ENCODE data around the gene CMIP. TPM values are rescaled to one million over a fixed set of nuclear protein-coding genes. Genes with fewer than 3 reads are reported as not detected.

CMIP gene
- polyA plus RNA-seq, 1 donor from 2014 or later: 15.1 TPM

DNA sequence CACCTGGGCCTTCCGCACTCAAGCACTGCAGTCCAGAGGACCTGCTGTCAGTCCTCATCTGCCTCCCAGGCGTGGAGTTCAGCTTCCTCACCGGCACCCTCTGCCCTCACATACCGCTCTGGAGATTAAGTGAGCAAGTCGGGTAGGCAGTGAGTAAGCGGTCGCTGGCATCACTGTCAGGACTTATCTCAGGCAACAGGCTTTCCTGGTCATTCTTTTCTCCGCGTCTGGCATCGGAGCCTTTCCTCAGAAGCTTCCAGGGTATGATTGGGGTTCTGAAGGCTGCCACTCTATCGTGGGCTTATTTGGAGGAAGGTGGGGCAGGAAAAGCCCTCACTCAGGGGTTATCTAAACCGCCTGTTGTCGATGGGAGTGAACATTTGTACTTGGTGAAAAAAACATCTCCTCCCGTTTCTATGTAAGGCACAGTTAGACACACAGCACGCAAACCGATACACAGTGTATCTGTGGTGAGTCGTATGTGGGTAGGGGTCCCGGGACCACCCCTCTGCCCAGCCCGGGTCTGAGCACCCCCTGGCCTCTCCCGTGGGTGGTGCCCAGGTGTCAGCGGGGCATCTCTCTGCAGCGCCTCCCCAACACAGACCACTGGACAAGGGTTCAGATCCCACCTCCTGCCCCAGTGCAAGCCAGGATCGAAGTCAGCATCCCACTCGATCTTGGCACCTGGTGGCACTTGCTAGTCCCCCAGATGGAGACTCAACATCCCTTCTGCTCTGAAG is 242.0 kb downstream of the CMIP start:
- no peaks in the 10 kb centered on the region for H3F3A ChIP-seq (ENCODE audit: insufficient read depth, low read length, poor library complexity, severe bottlenecking)

GRCh38 chr16:81687131-81687456 is 242.5 kb downstream of the CMIP start:
- no peak overlapping the region for H3K9ac ChIP-seq (ENCODE audit: low read length)
- H3K36me3 ChIP-seq (ENCODE audit: insufficient read depth, low read length): no peaks in the 10 kb centered on the region
- H3K27me3 ChIP-seq (ENCODE audit: insufficient read depth, low read depth, low read length): no peaks in the 10 kb centered on the region
- peaks cover 3% of the 10 kb centered on the region for H3K79me2 ChIP-seq (replicated peaks; ENCODE audit: insufficient read depth, low read length)
- no peak overlapping the region for H2AFZ ChIP-seq (ENCODE audit: low read depth, low read length)
- H3K9me3 ChIP-seq (ENCODE audit: low read length): no peaks in the 10 kb centered on the region
- no peaks in the 10 kb centered on the region for H3K9me2 ChIP-seq (ENCODE audit: insufficient read depth, low read length)
- no peak overlapping the region for H3K27ac ChIP-seq (ENCODE audit: low read length)
- TF ChIP-seq EP300 (conservative IDR thresholded peaks at IDR 0.05; ENCODE audit: poor library complexity, severe bottlenecking) (no peak), RAD21 (conservative IDR thresholded peaks at IDR 0.05) (no peak), SMC3 (conservative IDR thresholded peaks at IDR 0.05; ENCODE audit: poor library complexity) (no peak), EZH2 (IDR thresholded peaks at IDR 0.05; ENCODE audit: borderline replicate concordance, insufficient read depth, low read length, poor library complexity, severe bottlenecking) (no peak), MXI1 (conservative IDR thresholded peaks at IDR 0.05; ENCODE audit: poor library complexity, severe bottlenecking) (no peak), POLR2AphosphoS5 (IDR thresholded peaks at IDR 0.05) (no peak), REST (IDR thresholded peaks at IDR 0.05; ENCODE audit: borderline replicate concordance) (no peak), TAF1 (IDR thresholded peaks at IDR 0.05; ENCODE audit: low read depth) (no peak)
- TF ChIP-seq, protein P1, sequence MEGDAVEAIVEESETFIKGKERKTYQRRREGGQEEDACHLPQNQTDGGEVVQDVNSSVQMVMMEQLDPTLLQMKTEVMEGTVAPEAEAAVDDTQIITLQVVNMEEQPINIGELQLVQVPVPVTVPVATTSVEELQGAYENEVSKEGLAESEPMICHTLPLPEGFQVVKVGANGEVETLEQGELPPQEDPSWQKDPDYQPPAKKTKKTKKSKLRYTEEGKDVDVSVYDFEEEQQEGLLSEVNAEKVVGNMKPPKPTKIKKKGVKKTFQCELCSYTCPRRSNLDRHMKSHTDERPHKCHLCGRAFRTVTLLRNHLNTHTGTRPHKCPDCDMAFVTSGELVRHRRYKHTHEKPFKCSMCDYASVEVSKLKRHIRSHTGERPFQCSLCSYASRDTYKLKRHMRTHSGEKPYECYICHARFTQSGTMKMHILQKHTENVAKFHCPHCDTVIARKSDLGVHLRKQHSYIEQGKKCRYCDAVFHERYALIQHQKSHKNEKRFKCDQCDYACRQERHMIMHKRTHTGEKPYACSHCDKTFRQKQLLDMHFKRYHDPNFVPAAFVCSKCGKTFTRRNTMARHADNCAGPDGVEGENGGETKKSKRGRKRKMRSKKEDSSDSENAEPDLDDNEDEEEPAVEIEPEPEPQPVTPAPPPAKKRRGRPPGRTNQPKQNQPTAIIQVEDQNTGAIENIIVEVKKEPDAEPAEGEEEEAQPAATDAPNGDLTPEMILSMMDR (IDR thresholded peaks at IDR 0.05; ENCODE audit: poor library complexity, severe bottlenecking): no peak
- no peak overlapping the region for H3K4me2 ChIP-seq (ENCODE audit: low read length)
- no peaks in the 10 kb centered on the region for H3F3A ChIP-seq (ENCODE audit: insufficient read depth, low read length, poor library complexity, severe bottlenecking)
- H4K20me1 ChIP-seq (ENCODE audit: insufficient read depth): no peaks in the 10 kb centered on the region
- H3K4me3 ChIP-seq (ENCODE audit: low read length): no peak overlapping the region

More for the DNA sequence above, 242.0 kb downstream of the CMIP start:
- Histone ChIP-seq H3K79me2 (replicated peaks; ENCODE audit: insufficient read depth, low read length) (peaks cover 3% of the 10 kb centered on the region), H3K9me3 (ENCODE audit: low read length) (no peaks in the 10 kb centered on the region), H3K36me3 (ENCODE audit: insufficient read depth, low read length) (no peaks in the 10 kb centered on the region), H3K27me3 (ENCODE audit: insufficient read depth, low read depth, low read length) (no peaks in the 10 kb centered on the region), H3K9ac (ENCODE audit: low read length) (no peak overlapping the region), H2AFZ (ENCODE audit: low read depth, low read length) (no peak overlapping the region), H3K27ac (ENCODE audit: low read length) (no peak overlapping the region), H4K20me1 (ENCODE audit: insufficient read depth) (no peaks in the 10 kb centered on the region), H3K4me2 (ENCODE audit: low read length) (no peak overlapping the region), H3K4me3 (ENCODE audit: low read length) (no peak overlapping the region), H3K9me2 (ENCODE audit: insufficient read depth, low read length) (no peaks in the 10 kb centered on the region)
- TF ChIP-seq RAD21 (conservative IDR thresholded peaks at IDR 0.05) (no peak), MXI1 (conservative IDR thresholded peaks at IDR 0.05; ENCODE audit: poor library complexity, severe bottlenecking) (no peak), EZH2 (IDR thresholded peaks at IDR 0.05; ENCODE audit: borderline replicate concordance, insufficient read depth, low read length, poor library complexity, severe bottlenecking) (no peak), POLR2AphosphoS5 (IDR thresholded peaks at IDR 0.05) (no peak), EP300 (conservative IDR thresholded peaks at IDR 0.05; ENCODE audit: poor library complexity, severe bottlenecking) (no peak), TAF1 (IDR thresholded peaks at IDR 0.05; ENCODE audit: low read depth) (no peak), SMC3 (conservative IDR thresholded peaks at IDR 0.05; ENCODE audit: poor library complexity) (no peak)
- TF ChIP-seq, protein P1 (IDR thresholded peaks at IDR 0.05; ENCODE audit: poor library complexity, severe bottlenecking): no peak
